DMS53 treated with DMSO at 0.1 percent for 48 hours (cell line): Measurements from ENCODE around the gene DGKH.
"Not testable (repeated sequence)": the region's sequence is repeated elsewhere in the genome, so short reads cannot be mapped to it uniquely, and the experiment has no call there.

Experiments used
- DNase-seq: peaks from one replicate; lab custom pipeline; 2025; ENCODE audit not compliant: unreplicated experiment; lab: John Stamatoyannopoulos, UW

The DGKH gene

DNA sequence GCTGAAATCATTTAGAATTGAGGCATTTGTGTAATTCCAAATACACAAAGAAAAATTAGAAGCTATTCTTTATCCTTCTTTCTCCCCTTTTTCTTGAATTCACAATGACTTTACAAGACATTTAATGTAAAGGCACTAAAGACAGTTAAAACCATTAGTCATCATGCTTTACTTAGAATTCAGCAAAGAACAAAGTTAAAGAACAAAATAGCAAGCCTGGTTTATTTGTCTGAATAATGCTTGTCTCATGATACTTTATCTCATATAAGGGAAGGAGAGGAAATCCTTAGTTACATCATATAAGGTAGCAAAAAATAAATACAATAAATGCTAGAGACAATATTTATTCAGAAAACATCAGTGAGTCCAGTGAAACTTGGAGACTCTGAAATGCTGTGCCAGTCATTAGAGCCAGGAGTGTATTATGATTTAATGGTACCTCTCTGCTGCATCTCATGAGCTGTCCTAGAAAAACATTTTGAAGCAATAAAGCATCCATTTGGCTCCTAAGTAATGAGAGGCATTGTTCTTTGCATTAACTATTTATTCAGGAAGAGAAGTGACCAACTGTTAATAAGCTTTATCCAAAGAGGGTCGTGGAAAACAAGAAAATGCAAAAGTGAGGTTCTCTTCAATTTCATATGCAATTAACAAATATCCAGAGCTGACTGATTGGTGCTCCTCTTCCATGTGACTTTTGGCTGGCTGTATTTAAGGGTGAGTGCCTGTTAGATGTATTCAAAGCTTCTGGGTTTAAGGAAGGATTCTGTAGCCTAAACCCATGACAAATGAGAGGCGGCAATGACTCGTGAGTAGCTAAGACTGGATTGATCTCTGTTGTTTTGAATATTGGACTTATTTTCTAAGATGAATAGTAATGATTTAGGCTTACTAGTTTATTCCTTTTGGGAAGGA lies 105.0 kb downstream of the DGKH start:
- no peak for DNase-seq

GRCh38 chr13:42155251-42155650 lies 106.8 kb downstream of the DGKH start:
- DNase-seq, result no peak

DNA sequence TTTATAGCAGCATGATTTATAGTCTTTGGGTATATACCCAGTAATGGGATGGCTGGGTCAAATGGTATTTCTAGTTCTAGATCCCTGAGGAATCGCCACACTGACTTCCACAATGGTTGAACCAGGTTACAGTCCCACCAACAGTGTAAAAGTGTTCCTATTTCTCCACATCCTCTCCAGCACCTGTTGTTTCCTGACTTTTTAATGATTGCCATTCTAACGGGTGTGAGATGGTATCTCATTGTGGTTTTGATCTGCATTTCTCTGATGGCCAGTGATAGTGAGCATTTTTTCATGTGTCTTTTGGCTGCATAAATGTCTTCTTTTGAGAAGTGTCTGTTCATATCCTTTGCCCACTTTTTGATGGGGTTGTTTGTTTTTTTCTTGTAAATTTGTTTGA lies 114.9 kb downstream of the DGKH start:
- not testable (repeated sequence) for DNase-seq

DNA sequence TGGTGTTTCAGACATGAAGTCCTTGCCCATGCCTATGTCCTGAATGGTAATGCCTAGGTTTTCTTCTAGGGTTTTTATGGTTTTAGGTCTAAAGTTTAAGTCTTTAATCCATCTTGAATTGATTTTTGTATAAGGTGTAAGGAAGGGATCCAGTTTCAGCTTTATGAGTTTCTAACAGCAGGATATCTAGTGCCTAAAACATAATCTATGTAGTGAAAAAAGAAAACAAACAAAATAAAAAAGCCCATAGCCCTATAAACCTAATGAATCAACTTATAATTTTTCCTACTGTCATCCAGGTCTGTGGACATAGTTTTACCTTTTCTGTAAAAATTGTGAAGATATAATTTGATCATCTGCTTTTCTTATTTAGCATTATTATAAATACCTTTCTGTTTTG lies 115.5 kb downstream of the DGKH start:
- DNase-seq, result not testable (repeated sequence)

- no peak for DNase-seq
Measured at GRCh38 chr13:42164557-42165125, 116.2 kb downstream of the DGKH start.

GRCh38 chr13:42168496-42168895 lies 120.0 kb downstream of the DGKH start:
- no peak for DNase-seq

GRCh38 chr13:42170029-42170428 lies 121.6 kb downstream of the DGKH start:
- no peak for DNase-seq

GRCh38 chr13:42173789-42174343 lies 125.4 kb downstream of the DGKH start:
- no peak for DNase-seq

DNA sequence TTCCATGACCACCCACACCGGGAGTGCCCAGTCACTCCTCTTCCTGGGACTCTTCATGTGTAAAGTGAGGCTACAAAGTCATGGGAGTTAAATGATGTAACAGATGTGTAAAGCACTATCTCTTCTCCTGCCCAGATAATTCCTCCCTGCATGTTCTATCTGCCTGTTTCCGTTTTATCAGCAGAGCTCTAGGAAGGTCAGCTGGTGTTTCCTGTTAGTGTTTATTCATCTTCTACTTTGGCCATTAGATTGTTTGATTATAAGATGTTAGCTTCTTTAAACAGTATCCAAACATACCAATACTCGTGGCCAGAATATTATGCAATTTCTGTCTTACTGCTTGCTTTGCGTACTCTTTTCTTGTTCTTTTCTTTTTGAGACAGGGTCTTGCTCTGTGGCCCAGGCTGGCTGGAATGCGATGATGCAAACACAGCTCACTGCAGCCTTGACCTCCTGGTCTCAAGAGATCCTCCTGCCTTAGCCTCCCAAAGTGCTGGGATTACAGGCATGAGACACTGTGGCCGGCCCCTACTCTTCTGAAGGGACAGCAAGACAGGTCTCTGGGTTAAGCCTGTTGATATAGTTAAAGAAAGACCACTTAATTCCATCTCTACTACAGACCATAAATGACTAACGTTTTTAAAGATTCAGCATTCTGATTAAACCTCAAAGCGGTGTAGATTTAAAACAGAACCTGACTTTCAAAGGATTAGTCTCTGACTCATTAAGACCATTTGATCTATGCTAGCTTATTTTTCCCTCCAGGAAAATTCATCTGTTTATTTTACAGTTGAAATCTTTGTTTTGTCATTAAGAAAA lies 126.1 kb downstream of the DGKH start:
- DNase-seq, result no peak

GRCh38 chr13:42176294-42176693 lies 127.8 kb downstream of the DGKH start:
- DNase-seq, result no peak

GRCh38 chr13:42177189-42177588 lies 128.7 kb downstream of the DGKH start:
- no peak for DNase-seq

- DNase-seq, result no peak
Measured at GRCh38 chr13:42181381-42181953, 133.0 kb downstream of the DGKH start.

DNA sequence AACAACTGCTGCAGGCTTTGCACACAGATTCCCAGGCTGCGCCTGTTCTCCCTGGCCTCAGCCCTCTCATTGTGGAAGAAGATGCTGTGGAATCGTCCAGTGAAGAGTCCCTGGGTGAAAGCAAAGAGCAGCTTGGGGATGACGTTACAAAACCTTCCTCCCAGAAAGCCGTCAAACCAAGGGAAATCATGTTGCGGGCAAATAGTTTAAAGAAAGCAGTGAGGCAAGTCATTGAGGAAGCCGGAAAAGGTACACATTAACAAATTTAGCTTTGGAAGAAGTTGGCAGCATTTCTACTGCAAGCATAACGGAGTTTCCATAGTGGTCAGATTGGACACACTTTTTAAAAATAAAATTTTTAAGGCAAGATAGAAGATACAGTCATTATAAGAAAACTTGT lies 140.6 kb downstream of the DGKH start:
- no peak for DNase-seq

DNA sequence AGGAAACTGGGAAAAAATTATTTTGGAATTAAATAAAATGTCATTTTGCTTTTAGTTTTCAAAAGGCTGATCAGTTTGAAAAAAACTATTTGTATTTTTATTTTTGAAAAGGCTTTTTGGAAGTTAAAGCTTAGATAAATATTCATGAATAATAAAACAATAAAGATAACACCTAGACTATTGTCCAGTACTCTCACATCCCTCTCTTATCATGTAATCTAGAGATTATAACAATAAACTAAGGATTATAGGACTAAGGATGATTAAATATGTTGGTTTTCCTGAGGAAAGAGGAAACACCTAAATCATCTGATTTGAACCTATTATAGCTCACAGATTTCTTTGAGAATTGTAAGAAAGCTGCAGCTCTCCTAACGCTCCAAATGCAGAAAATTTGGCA lies 142.1 kb downstream of the DGKH start:
- DNase-seq, result no peak

- DNase-seq, result no peak
Measured at GRCh38 chr13:42211704-42212464, 163.4 kb downstream of the DGKH start.

GRCh38 chr13:42214446-42214845 lies 166.0 kb downstream of the DGKH start:
- no peak for DNase-seq

GRCh38 chr13:42215578-42216421 lies 167.4 kb downstream of the DGKH start:
- DNase-seq, result peak; percentile 29

DNA sequence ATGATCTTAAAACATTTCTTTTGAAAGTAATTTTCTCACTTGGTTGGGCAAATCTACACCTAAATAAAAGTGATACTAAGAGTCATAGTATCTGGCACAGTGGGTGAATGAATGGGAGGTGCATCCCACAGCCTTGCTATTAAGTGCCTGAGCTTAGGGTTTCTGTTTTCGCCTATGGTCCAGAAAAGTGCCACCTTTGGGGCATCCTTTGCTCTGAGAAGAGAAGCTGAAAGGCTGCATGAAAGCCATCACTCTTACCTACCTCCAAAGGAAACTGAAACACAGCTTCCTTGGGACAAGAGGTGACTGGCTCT lies 167.9 kb downstream of the DGKH start:
- DNase-seq, result no peak

- no peak for DNase-seq
Measured at GRCh38 chr13:42218576-42218975, 170.1 kb downstream of the DGKH start.

GRCh38 chr13:42219051-42219450 lies 170.6 kb downstream of the DGKH start:
- DNase-seq, result no peak
